KMS-11 (cell line): ENCODE results near the gene MIEF1.

Source experiments
- H2AFZ ChIP-seq: fragments of 200-600 bp; sonication (generic); 2 replicates; pipeline ENCODE4 v1.6.1; 2016; ENCODE audit warnings: antibody characterized with exemption, mixed run types, low read depth
- H3K27ac ChIP-seq: fragments of 200-600 bp; sonication (generic); 2 replicates; pipeline ENCODE4 v1.6.1; 2016; ENCODE audit warnings: mild to moderate bottlenecking, mixed run types
- H3K27me3 ChIP-seq: fragments of 200-600 bp; sonication (generic); 2 replicates; pipeline ENCODE4 v1.6.1; 2017; ENCODE audit warnings: mild to moderate bottlenecking, low read depth, mixed run types, moderate library complexity; ENCODE audit not compliant: insufficient read depth
- H3K36me3 ChIP-seq: fragments of 200-600 bp; sonication (generic); 2 replicates; pipeline ENCODE4 v1.6.1; 2017; ENCODE audit warnings: mild to moderate bottlenecking, mixed run types; ENCODE audit not compliant: insufficient read depth
- H3K4me1 ChIP-seq: fragments of 200-600 bp; sonication (generic); 2 replicates; pipeline ENCODE4 v1.6.1; 2016; ENCODE audit warnings: mild to moderate bottlenecking, low read depth, mixed run types; ENCODE audit not compliant: poor library complexity, severe bottlenecking
- H3K4me2 ChIP-seq: fragments of 200-600 bp; sonication (generic); 2 replicates; pipeline ENCODE4 v1.7.0; 2016; ENCODE audit warnings: mild to moderate bottlenecking, mixed run types
- H3K4me3 ChIP-seq: fragments of 200-600 bp; sonication (generic); IDR thresholded peaks from 2 replicates; pipeline ENCODE4 v1.6.1; 2017; ENCODE audit warnings: low read depth, low read length, mixed read lengths; ENCODE audit not compliant: insufficient read depth
- H3K79me2 ChIP-seq: fragments of 200-600 bp; sonication (generic); 2 replicates; pipeline ENCODE4 v1.6.1; 2016; ENCODE audit warnings: low read depth, mixed run types; ENCODE audit not compliant: insufficient read depth
- H3K9ac ChIP-seq: fragments of 200-600 bp; sonication (generic); 2 replicates; pipeline ENCODE4 v1.6.1; 2016; ENCODE audit warnings: mild to moderate bottlenecking, mixed run types
- H4K20me1 ChIP-seq: fragments of 200-600 bp; sonication (generic); 2 replicates; pipeline ENCODE4 v1.6.1; 2016; ENCODE audit warnings: mild to moderate bottlenecking, mixed run types; ENCODE audit not compliant: insufficient read depth
- CTCF ChIP-seq: fragments of 200-600 bp; sonication (generic); conservative IDR thresholded peaks from 2 replicates; pipeline ENCODE4 v1.6.1; 2017; ENCODE audit warnings: low read depth, mild to moderate bottlenecking, antibody characterized with exemption, low read length, moderate library complexity, mixed read lengths

Gene MIEF1

GRCh38 chr22:39459681-39460080, 42.4 kb upstream of the MIEF1 start:
- no peak overlapping the region for H3K9ac ChIP-seq
- peaks cover 3% of the 10 kb centered on the region; the same call in 1 of the 2 replicates for H3K36me3 ChIP-seq
- H3K27ac ChIP-seq, result no peak overlapping the region
- H3K4me1 ChIP-seq, result peaks cover 48% of the 10 kb centered on the region
- H3K4me2 ChIP-seq, result no peak overlapping the region
- no peaks in the 10 kb centered on the region for H3K27me3 ChIP-seq
- H2AFZ ChIP-seq, result no peak overlapping the region
- H4K20me1 ChIP-seq, result no peaks in the 10 kb centered on the region
- TF ChIP-seq CTCF, result no peak
- no peak overlapping the region for H3K4me3 ChIP-seq
- peaks cover 86% of the 10 kb centered on the region for H3K79me2 ChIP-seq

GRCh38 chr22:39462443-39463221, 39.5 kb upstream of the MIEF1 start:
- no peak for TF ChIP-seq CTCF
- Histone ChIP-seq H3K27me3 (no peaks in the 10 kb centered on the region), H3K4me2 (no peak overlapping the region), H4K20me1 (no peaks in the 10 kb centered on the region), H3K79me2 (peaks cover 92% of the 10 kb centered on the region), H3K36me3 (no peaks in the 10 kb centered on the region), H2AFZ (no peak overlapping the region), H3K9ac (no peak overlapping the region), H3K4me3 (no peak overlapping the region), H3K4me1 (peaks cover 76% of the 10 kb centered on the region), H3K27ac (peak overlapping the region; percentile 51; the same call in 1 of the 2 replicates)

GRCh38 chr22:39463277-39463676, 38.8 kb upstream of the MIEF1 start:
- TF ChIP-seq CTCF, result no peak
- no peaks in the 10 kb centered on the region for H4K20me1 ChIP-seq
- H3K4me3 ChIP-seq, result no peak overlapping the region
- H2AFZ ChIP-seq, result no peak overlapping the region
- peak overlapping the region; percentile 51; the same call in 1 of the 2 replicates for H3K27ac ChIP-seq
- H3K4me2 ChIP-seq, result no peak overlapping the region
- H3K4me1 ChIP-seq, result peaks cover 82% of the 10 kb centered on the region
- peaks cover 94% of the 10 kb centered on the region for H3K79me2 ChIP-seq
- no peak overlapping the region for H3K9ac ChIP-seq
- H3K36me3 ChIP-seq, result no peaks in the 10 kb centered on the region
- no peaks in the 10 kb centered on the region for H3K27me3 ChIP-seq

- Histone ChIP-seq H3K36me3 (no peaks in the 10 kb centered on the region), H3K27ac (no peak overlapping the region; the same call in 1 of the 2 replicates), H3K79me2 (peaks cover 92% of the 10 kb centered on the region)
These were observed 38.1 kb upstream of the MIEF1 start for GRCh38 chr22:39463931-39464390.

More at GRCh38 chr22:39463931-39464390, 38.1 kb upstream of the MIEF1 start:
- H3K9ac ChIP-seq, result no peak overlapping the region
- no peaks in the 10 kb centered on the region for H3K27me3 ChIP-seq
- no peak overlapping the region for H2AFZ ChIP-seq
- H3K4me1 ChIP-seq, result peaks cover 83% of the 10 kb centered on the region
- H4K20me1 ChIP-seq, result no peaks in the 10 kb centered on the region
- H3K4me3 ChIP-seq, result no peak overlapping the region
- no peak overlapping the region; the same call in 1 of the 2 replicates for H3K4me2 ChIP-seq
- TF ChIP-seq CTCF, result no peak
